Measurements from ENCODE around the gene STATH.

DNA sequence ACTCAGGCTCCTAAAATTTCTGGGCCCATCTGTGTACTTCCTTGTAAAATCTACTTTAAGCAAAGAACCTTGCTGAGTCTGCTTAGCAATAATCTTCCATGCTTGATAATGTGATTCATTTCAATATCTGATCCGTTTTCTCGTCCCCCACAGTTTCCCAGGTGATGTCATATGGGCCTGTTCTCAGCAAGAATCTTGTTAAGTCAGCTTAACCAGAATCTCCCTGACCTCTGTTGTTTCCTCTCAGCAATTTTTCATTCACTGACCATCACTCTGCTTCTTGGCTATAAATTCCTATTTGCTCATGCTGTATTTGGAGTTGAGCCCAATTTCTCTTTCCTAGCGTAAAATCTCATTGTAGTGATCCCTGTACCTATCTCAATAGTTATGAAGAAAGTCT, 44.2 kb upstream of the STATH start:
- TF ChIP-seq, protein P1, sequence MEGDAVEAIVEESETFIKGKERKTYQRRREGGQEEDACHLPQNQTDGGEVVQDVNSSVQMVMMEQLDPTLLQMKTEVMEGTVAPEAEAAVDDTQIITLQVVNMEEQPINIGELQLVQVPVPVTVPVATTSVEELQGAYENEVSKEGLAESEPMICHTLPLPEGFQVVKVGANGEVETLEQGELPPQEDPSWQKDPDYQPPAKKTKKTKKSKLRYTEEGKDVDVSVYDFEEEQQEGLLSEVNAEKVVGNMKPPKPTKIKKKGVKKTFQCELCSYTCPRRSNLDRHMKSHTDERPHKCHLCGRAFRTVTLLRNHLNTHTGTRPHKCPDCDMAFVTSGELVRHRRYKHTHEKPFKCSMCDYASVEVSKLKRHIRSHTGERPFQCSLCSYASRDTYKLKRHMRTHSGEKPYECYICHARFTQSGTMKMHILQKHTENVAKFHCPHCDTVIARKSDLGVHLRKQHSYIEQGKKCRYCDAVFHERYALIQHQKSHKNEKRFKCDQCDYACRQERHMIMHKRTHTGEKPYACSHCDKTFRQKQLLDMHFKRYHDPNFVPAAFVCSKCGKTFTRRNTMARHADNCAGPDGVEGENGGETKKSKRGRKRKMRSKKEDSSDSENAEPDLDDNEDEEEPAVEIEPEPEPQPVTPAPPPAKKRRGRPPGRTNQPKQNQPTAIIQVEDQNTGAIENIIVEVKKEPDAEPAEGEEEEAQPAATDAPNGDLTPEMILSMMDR (conservative IDR thresholded peaks at IDR 0.05; ENCODE audit: low read depth, low read length), result no peak
- no peak for TF ChIP-seq EZH2 (IDR thresholded peaks at IDR 0.05; ENCODE audit: borderline replicate concordance, low read depth, low read length, poor library complexity, severe bottlenecking)

Data from A673 (cell line).